Measurements from ENCODE around the gene NEU2. TPM values are rescaled to one million over a fixed set of nuclear protein-coding genes. Genes with fewer than 3 reads are reported as not detected.
A peak's percentile ranks its signal among the peaks of the same experiment; 100 is the strongest.

Gene NEU2
- total and polyA plus RNA-seq, 11 donors = not detected

DNA sequence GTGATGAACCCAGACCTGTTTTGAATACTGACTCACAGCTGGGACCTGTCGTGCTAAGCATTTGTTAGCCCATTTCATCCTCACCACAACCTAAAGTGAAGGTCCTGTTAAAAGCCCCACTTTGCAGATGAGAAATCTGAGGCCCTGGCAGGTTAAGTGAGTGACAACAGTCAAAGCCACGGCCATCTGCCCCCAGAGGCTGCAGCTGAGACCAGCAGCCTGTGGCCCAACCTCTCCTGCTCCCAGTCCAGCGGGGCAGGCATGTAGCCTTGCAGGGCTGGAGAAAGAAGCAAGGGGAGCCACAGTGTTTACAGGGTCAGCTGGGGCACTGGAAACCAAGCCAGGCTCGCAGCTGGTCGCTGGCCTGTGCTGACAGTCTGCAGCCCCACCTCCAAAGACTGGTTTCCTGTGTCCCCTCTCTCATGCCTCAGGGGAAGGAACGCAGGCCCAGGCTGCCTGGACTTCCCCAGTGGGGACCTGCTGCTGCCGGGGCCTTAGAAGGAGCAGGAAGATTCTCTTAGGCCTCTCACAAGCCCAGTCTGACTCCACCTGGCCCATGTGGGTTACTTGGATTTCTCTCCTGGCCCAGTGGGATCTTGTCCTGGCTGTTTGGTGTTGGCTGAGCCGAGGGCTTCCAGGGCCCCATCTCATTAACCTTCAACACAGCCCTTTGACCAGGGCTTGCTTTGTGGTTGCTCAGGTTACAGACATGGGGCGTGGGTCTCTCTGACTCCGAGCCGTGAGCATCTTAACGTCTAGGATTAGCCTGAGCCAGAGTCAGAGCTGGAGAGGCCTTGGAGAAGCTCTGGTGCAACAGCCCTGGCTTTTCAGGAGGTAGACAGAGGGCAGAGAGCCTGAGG lies 29.3 kb downstream of the NEU2 start:
- WGBS, 4 donors = 22 to 41% (median 34%) methylated on average over 5 to 12 of the region's 12 CpGs
- intact Hi-C loops (cut with DNase I) = loop anchor here in 2 of 10 donors (2.0 kb wide), 2 partner anchors 21 to 23 kb away; no protein-coding TSS in a partner anchor
- peaks cover 0 to 58% (median 34%) of the 10 kb centered on the region in 12 donors for H3K4me1 ChIP-seq
- peak overlapping the region; percentile 69 to 93 (median 88) for H3K27ac ChIP-seq
- no peak for TF ChIP-seq POLR2A (IDR thresholded peaks at IDR 0.05)
- TF ChIP-seq, protein P1, sequence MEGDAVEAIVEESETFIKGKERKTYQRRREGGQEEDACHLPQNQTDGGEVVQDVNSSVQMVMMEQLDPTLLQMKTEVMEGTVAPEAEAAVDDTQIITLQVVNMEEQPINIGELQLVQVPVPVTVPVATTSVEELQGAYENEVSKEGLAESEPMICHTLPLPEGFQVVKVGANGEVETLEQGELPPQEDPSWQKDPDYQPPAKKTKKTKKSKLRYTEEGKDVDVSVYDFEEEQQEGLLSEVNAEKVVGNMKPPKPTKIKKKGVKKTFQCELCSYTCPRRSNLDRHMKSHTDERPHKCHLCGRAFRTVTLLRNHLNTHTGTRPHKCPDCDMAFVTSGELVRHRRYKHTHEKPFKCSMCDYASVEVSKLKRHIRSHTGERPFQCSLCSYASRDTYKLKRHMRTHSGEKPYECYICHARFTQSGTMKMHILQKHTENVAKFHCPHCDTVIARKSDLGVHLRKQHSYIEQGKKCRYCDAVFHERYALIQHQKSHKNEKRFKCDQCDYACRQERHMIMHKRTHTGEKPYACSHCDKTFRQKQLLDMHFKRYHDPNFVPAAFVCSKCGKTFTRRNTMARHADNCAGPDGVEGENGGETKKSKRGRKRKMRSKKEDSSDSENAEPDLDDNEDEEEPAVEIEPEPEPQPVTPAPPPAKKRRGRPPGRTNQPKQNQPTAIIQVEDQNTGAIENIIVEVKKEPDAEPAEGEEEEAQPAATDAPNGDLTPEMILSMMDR (IDR thresholded peaks at IDR 0.05) = peak in 6 of 12 donors; percentile 9 to 40 (median 22)
- no peaks in the 10 kb centered on the region for H3K27me3 ChIP-seq
- peak; percentile 44 to 77 (median 60) for ATAC-seq
- peak; percentile 63 to 83 (median 67) for DNase-seq
- no peaks in the 10 kb centered on the region for H3K9me3 ChIP-seq
- H3K4me3 ChIP-seq = peak overlapping the region in 11 of 12 donors; percentile 33 to 73 (median 57)
- peaks cover 0 to 11% (median 0%) of the 10 kb centered on the region in 9 donors for H3K36me3 ChIP-seq

DNA sequence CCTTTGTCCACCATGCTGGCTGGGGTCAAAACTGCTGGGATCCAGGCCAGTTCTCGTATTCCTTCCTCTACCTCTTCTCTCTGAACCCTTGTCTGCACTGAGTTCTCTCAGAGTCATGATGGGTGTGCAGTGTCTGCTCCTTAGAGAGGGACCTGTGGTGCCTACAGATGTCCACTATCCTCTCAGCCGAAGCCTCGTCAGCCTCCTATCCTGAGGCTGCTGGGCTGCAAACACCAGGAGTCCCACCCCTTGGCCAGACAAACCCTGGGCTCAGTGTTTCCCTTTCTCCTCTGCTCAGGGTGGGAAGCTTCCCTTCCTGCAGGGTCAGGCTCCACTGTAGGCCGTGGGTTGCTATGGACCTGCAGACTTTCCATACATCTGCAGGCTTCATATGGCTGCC lies 30.0 kb downstream of the NEU2 start:
- Histone ChIP-seq H3K27me3 (no peaks in the 10 kb centered on the region), H3K9me3 (no peaks in the 10 kb centered on the region), H3K4me1 (peaks cover 0 to 64% (median 34%) of the 10 kb centered on the region in 12 donors), H3K36me3 (peaks cover 0 to 11% (median 0%) of the 10 kb centered on the region in 9 donors), H3K27ac (peak overlapping the region; percentile 26 to 93 (median 86)), H3K4me3 (peak overlapping the region in 10 of 12 donors; percentile 7 to 73 (median 59))
- 44 to 78% (median 60%) methylated on average over 4 of the region's 4 CpGs for WGBS, 4 donors
- DNase-seq (peak in 2 of 5 donors; percentile 26 to 61), ATAC-seq (peak in 1 of 4 donors; percentile 24)
- intact Hi-C loops (cut with DNase I) = loop anchor here in 1 of 10 donors (2.0 kb wide), 1 partner anchor 20 kb away; no protein-coding TSS in a partner anchor
- TF ChIP-seq, protein P1 (IDR thresholded peaks at IDR 0.05) = no peak
- no peak for TF ChIP-seq POLR2A (IDR thresholded peaks at IDR 0.05)

DNA sequence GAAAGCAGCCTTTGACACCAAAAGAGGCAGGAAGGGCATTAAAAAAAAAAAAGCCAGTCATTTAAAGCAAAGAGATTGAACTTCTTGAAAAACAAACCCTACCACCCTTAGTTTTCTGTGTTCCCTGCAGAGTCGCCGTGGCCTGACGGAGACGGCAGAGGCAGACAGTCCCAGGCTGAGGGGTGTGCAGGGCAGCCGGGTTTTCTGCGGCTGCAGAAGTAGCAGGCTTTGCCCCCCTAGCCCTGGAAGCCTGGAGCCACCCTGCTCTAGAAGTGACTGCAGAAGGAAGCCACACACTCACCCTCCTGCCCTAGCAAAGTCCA lies 30.4 kb downstream of the NEU2 start:
- peak in 1 of 5 donors; percentile 53 for DNase-seq
- H3K4me1 ChIP-seq = peaks cover 0 to 69% (median 34%) of the 10 kb centered on the region in 12 donors
- no peaks in the 10 kb centered on the region for H3K9me3 ChIP-seq
- peak overlapping the region in 5 of 12 donors; percentile 9 to 73 (median 68) for H3K4me3 ChIP-seq
- 85 to 87% (median 86%) methylated on average over 6 of the region's 6 CpGs for WGBS, 4 donors
- H3K27me3 ChIP-seq = no peaks in the 10 kb centered on the region
- ATAC-seq = no peak
- intact Hi-C loops (cut with DNase I) = loop anchor here in 1 of 10 donors (2.0 kb wide), 1 partner anchor 20 kb away; no protein-coding TSS in a partner anchor
- H3K27ac ChIP-seq = peak overlapping the region in 7 of 12 donors; percentile 75 to 93 (median 87)
- TF ChIP-seq, protein P1 (IDR thresholded peaks at IDR 0.05) = no peak
- no peak for TF ChIP-seq POLR2A (IDR thresholded peaks at IDR 0.05)
- peaks cover 0 to 11% (median 0%) of the 10 kb centered on the region in 9 donors for H3K36me3 ChIP-seq

Measured in heart left ventricle (tissue), 16 donors.